Common myeloid progenitor, CD34-positive (primary cell): ENCODE results near the gene SNCAIP.

ENCODE experiments used
- CTCF ChIA-PET: fragments of 350-600 bp; sonication (Branson Sonifier 250); formaldehyde crosslinking; loops from one replicate; lab custom pipeline; 2021; ENCODE audit warnings: antibody characterized with exemption; lab: Charles Lee
- POLR2A ChIA-PET: fragments of 350-600 bp; sonication (Branson Sonifier 250); formaldehyde crosslinking; loops from one replicate; lab custom pipeline; 2021; ENCODE audit warnings: antibody characterized with exemption; lab: Charles Lee
- DNase-seq, 3 donors: peaks; one replicate each; pipeline versions ENCODE4 v3.0.0 to v3.0.0-alpha.2; 2013
- H3K27ac ChIP-seq, 2 experiments: 1 replicate in 1 of 2; 2 replicates in 1 of 2; pipeline ENCODE4 v1.7.0; 2013; ENCODE audit warnings: inconsistent platforms in 2 of 2, low read length in 2 of 2, mild to moderate bottlenecking in 2 of 2, low read depth in 1 of 2, moderate library complexity in 1 of 2; ENCODE audit not compliant: severe bottlenecking in 2 of 2, insufficient read depth in 1 of 2, poor library complexity in 1 of 2
- H3K27me3 ChIP-seq, 5 experiments: replicated peaks in 2 of 5; 1 replicate in 3 of 5; 2 replicates in 2 of 5; pipeline versions ENCODE4 v1.6.1 to v1.7.0; 2013; ENCODE audit warnings: low read length in 4 of 5, mild to moderate bottlenecking in 2 of 5, moderate library complexity in 2 of 5, inconsistent platforms in 1 of 5; ENCODE audit not compliant: insufficient read depth in 5 of 5, control insufficient read depth in 4 of 5
- H3K36me3 ChIP-seq, 4 experiments: 1 replicate in 2 of 4; 2 replicates in 2 of 4; pipeline versions ENCODE4 v1.6.1 to v1.7.0; 2013; ENCODE audit warnings: low read length in 3 of 4, control low read depth in 1 of 4, mild to moderate bottlenecking in 1 of 4; ENCODE audit not compliant: control insufficient read depth in 4 of 4, insufficient read depth in 4 of 4
- H3K4me1 ChIP-seq, 4 experiments: 1 replicate in 3 of 4; 2 replicates in 1 of 4; pipeline versions ENCODE4 v1.6.1 to v1.7.1; 2013; ENCODE audit warnings: low read length in 3 of 4, mild to moderate bottlenecking in 3 of 4, control low read depth in 1 of 4, inconsistent platforms in 1 of 4, moderate library complexity in 1 of 4; ENCODE audit not compliant: control insufficient read depth in 4 of 4, insufficient read depth in 4 of 4; ENCODE audit errors: control extremely low read depth in 1 of 4
- H3K4me3 ChIP-seq, 7 experiments: 1 replicate in 4 of 7; 2 replicates in 3 of 7; pipeline versions ENCODE4 v1.5.1 to v1.7.0; 2013; ENCODE audit warnings: mild to moderate bottlenecking in 7 of 7, low read length in 6 of 7, moderate library complexity in 6 of 7, inconsistent platforms in 2 of 7, low read depth in 2 of 7, control low read depth in 1 of 7; ENCODE audit not compliant: insufficient read depth in 4 of 7, control insufficient read depth in 1 of 7; ENCODE audit errors: extremely low read depth in 1 of 7
- H3K9me3 ChIP-seq, 5 experiments: 1 replicate in 4 of 5; 2 replicates in 1 of 5; pipeline versions ENCODE4 v1.6.1 to v1.7.1; 2013; ENCODE audit warnings: low read length in 4 of 5, mild to moderate bottlenecking in 2 of 5, inconsistent platforms in 1 of 5, low read depth in 1 of 5, moderate library complexity in 1 of 5; ENCODE audit not compliant: control insufficient read depth in 4 of 5, insufficient read depth in 2 of 5; ENCODE audit errors: control extremely low read depth in 1 of 5
- WGBS: methylation state at CpG from one replicate; pipeline ENCODE4 v1.1.5; 2013; ENCODE audit not compliant: insufficient coverage; 5-methylcytosine and 5-hydroxymethylcytosine counted together

Gene SNCAIP

GRCh38 chr5:122434205-122434970 is 122.4 kb downstream of the SNCAIP start:
- ChIA-PET CTCF (interaction anchor here (1.1 kb wide), 1 partner anchor 11 kb away, joined by 3 read pairs; no protein-coding TSS in a partner anchor), POLR2A (no interaction called here)
- no peaks in the 10 kb centered on the region for H3K36me3 ChIP-seq
- 98% methylated on average over 3 of the region's 5 CpGs for WGBS
- no peaks in the 10 kb centered on the region for H3K9me3 ChIP-seq
- no peak for DNase-seq
- H3K27me3 ChIP-seq = peaks cover 0 to 3% (median 0%) of the 10 kb centered on the region in 5 experiments
- H3K4me1 ChIP-seq = no peaks in the 10 kb centered on the region
- H3K27ac ChIP-seq = no peak overlapping the region
- no peak overlapping the region for H3K4me3 ChIP-seq

GRCh38 chr5:122435234-122435633 is 123.2 kb downstream of the SNCAIP start:
- H3K4me1 ChIP-seq = no peaks in the 10 kb centered on the region
- H3K9me3 ChIP-seq = no peaks in the 10 kb centered on the region
- POLR2A ChIA-PET = no interaction called here
- CTCF ChIA-PET = no interaction called here
- H3K27ac ChIP-seq = no peak overlapping the region
- no peak overlapping the region for H3K4me3 ChIP-seq
- 98% methylated on average over 3 of the region's 4 CpGs for WGBS
- no peak for DNase-seq
- H3K27me3 ChIP-seq = peaks cover 0 to 3% (median 0%) of the 10 kb centered on the region in 5 experiments
- no peaks in the 10 kb centered on the region for H3K36me3 ChIP-seq

DNA sequence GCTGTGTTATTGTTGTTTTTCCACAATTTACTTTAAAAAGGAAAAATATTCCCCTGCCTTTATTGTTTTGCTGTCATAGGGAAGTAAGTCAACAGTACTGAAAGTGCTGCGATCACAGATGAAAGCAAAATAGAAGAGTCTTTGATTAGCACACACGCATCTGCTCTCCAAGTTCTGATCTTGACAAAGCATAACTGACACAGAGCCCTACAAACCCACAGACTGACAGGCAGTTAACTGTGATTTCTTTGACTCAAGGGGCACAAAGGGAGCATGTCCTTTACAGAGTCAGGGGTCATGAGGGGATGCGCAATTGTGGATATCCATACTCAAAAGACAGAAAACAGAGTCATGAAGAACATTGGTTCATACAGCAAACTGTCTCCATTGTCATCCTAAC is 123.7 kb downstream of the SNCAIP start:
- no peaks in the 10 kb centered on the region for H3K9me3 ChIP-seq
- ChIA-PET POLR2A (no interaction called here), CTCF (no interaction called here)
- peaks cover 0 to 3% (median 0%) of the 10 kb centered on the region in 5 experiments for H3K27me3 ChIP-seq
- WGBS = 100% methylated on average over 1 of the region's 3 CpGs
- no peak for DNase-seq
- H3K27ac ChIP-seq = no peak overlapping the region
- no peak overlapping the region for H3K4me3 ChIP-seq
- H3K36me3 ChIP-seq = no peaks in the 10 kb centered on the region
- no peaks in the 10 kb centered on the region for H3K4me1 ChIP-seq

DNA sequence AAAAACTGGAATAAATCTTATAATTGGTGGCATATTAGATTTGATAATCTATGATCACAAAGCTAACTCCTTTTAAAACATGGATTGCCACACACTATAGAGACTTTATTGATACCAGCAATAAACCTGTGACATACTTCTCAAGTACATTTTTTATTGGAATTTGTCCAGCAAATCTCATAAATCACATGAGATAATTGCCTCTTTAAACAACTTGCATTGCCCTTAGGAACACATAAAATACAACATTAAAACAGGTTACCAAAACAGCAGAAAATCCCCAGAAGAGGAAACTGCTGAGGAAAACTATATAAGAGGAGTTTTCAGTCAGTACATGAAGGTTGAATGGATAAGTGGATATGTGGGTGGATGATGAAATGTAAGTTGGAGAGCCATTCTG is 124.6 kb downstream of the SNCAIP start:
- CTCF ChIA-PET = no interaction called here

GRCh38 chr5:122439645-122440044 is 127.6 kb downstream of the SNCAIP start:
- DNase-seq = no peak
- Histone ChIP-seq H3K27me3 (peaks cover 0 to 5% (median 0%) of the 10 kb centered on the region in 5 experiments), H3K4me1 (no peaks in the 10 kb centered on the region), H3K36me3 (no peaks in the 10 kb centered on the region), H3K9me3 (no peaks in the 10 kb centered on the region), H3K4me3 (no peak overlapping the region), H3K27ac (no peak overlapping the region)
- CTCF ChIA-PET = no interaction called here
- no CpG with 5 or more reads among the region's 1 CpG for WGBS
- POLR2A ChIA-PET = no interaction called here

More for the DNA sequence above, 124.6 kb downstream of the SNCAIP start:
- no peak overlapping the region for H3K27ac ChIP-seq
- H3K4me1 ChIP-seq = no peaks in the 10 kb centered on the region
- no peaks in the 10 kb centered on the region for H3K36me3 ChIP-seq
- DNase-seq = no peak
- POLR2A ChIA-PET = no interaction called here
- no peak overlapping the region for H3K4me3 ChIP-seq
- no peaks in the 10 kb centered on the region for H3K9me3 ChIP-seq
- peaks cover 0 to 3% (median 0%) of the 10 kb centered on the region in 5 experiments for H3K27me3 ChIP-seq

DNA sequence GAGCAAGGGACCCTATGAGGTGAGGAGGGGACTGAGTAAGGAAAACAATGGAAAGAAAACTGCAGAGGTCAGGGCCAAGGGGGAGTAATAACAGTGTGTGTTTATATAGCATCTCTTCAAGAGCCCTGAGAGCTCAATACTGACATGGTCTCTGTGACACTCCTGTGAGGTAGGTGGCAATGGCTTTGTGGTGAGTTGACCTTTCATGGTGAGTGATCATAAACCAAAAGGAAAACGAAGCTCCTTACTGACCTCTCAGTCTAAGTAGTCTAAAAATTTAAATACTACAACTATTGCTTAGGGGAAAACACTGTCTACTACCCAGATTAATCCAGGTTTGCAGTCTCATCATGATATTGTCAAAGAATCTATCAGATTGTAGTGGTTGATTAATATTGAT is 130.9 kb downstream of the SNCAIP start:
- H3K4me1 ChIP-seq = no peaks in the 10 kb centered on the region
- H3K4me3 ChIP-seq = no peak overlapping the region
- H3K27me3 ChIP-seq = peaks cover 0 to 5% (median 0%) of the 10 kb centered on the region in 5 experiments
- no peaks in the 10 kb centered on the region for H3K36me3 ChIP-seq
- no peaks in the 10 kb centered on the region for H3K9me3 ChIP-seq
- no peak overlapping the region for H3K27ac ChIP-seq
- no CpG with 5 or more reads among the region's 1 CpG for WGBS
- CTCF ChIA-PET = no interaction called here
- POLR2A ChIA-PET = interaction anchor here (0.6 kb wide), 1 partner anchor 165 kb away, joined by 3 read pairs; no protein-coding TSS in a partner anchor
- no peak for DNase-seq

GRCh38 chr5:122444411-122444810 is 132.4 kb downstream of the SNCAIP start:
- Histone ChIP-seq H3K27me3 (peaks cover 0 to 5% (median 0%) of the 10 kb centered on the region in 5 experiments), H3K4me1 (no peaks in the 10 kb centered on the region), H3K4me3 (no peak overlapping the region), H3K9me3 (no peaks in the 10 kb centered on the region), H3K36me3 (no peaks in the 10 kb centered on the region), H3K27ac (no peak overlapping the region)
- ChIA-PET CTCF (no interaction called here), POLR2A (no interaction called here)
- DNase-seq = no peak
- WGBS = 97% methylated on average over 5 of the region's 5 CpGs
